ENCODE data around the gene NCOA7. TPM values are rescaled to one million over a fixed set of nuclear protein-coding genes. Genes with fewer than 3 reads are reported as not detected.

The NCOA7 gene
- total RNA-seq, 1 experiment from 2014 or later: 9.4 TPM

GRCh38 chr6:125842091-125842626, 51.4 kb downstream of the NCOA7 start:
- Histone ChIP-seq H4K91ac (ENCODE audit: insufficient read length, low read depth, low read length) (no peak overlapping the region), H4K5ac (ENCODE audit: insufficient read length, low read depth, low read length) (no peak overlapping the region), H2BK12ac (ENCODE audit: insufficient read length, low read depth, low read length) (no peak overlapping the region), H2BK5ac (ENCODE audit: insufficient read length, low read length) (no peak overlapping the region), H3K79me2 (ENCODE audit: insufficient read depth, low read length) (no peaks in the 10 kb centered on the region), H3K27me3 (ENCODE audit: insufficient read depth, low read length) (no peaks in the 10 kb centered on the region), H3K9me3 (ENCODE audit: control insufficient read depth, low read depth, low read length) (no peaks in the 10 kb centered on the region), H3K23me2 (ENCODE audit: insufficient read length, low read depth, low read length, poor library complexity, severe bottlenecking) (no peaks in the 10 kb centered on the region), H2BK20ac (ENCODE audit: low read depth, low read length, poor library complexity, severe bottlenecking) (no peak overlapping the region), H3K4me2 (ENCODE audit: insufficient read depth, insufficient read length, low read length) (no peak overlapping the region), H3K14ac (ENCODE audit: insufficient read depth, low read length) (no peak overlapping the region), H2AK5ac (ENCODE audit: insufficient read length, low read length) (no peak overlapping the region), H3K9ac (ENCODE audit: extremely low read depth, insufficient read length, low read length) (no peak overlapping the region), H3K79me1 (ENCODE audit: insufficient read depth, low read depth, low read length, poor library complexity, severe bottlenecking) (no peaks in the 10 kb centered on the region), H3K18ac (ENCODE audit: insufficient read length, low read depth, low read length) (no peak overlapping the region), H2BK120ac (ENCODE audit: low read depth, low read length, poor library complexity, severe bottlenecking) (no peak overlapping the region), H3K4me1 (ENCODE audit: insufficient read depth, low read length) (no peaks in the 10 kb centered on the region), H3T11ph (ENCODE audit: low read length) (no peak overlapping the region), H2BK15ac (ENCODE audit: low read depth, low read length) (no peak overlapping the region), H4K20me1 (ENCODE audit: control insufficient read depth, insufficient read depth, insufficient read length) (no peaks in the 10 kb centered on the region), H4K8ac (replicated peaks; ENCODE audit: insufficient read length, low read depth, low read length) (no peak overlapping the region), H3K4ac (ENCODE audit: low read depth, low read length) (no peak overlapping the region), H3K23ac (ENCODE audit: insufficient read length, low read depth, low read length) (no peak overlapping the region), H2AFZ (ENCODE audit: low read length) (no peak overlapping the region), H3K56ac (ENCODE audit: insufficient read length, low read depth, low read length) (no peak overlapping the region), H3K27ac (ENCODE audit: insufficient read length, low read depth, low read length) (no peak overlapping the region)
- WGBS (ENCODE audit: extremely low coverage, insufficient read length, low lambda C conversion rate): no CpG with 5 or more reads among the region's 5 CpGs
- TF ChIP-seq CTCF (conservative IDR thresholded peaks at IDR 0.05): no peak
- Mint-ChIP-seq H3K4me3 (no peak overlapping the region), H3K36me3 (ENCODE audit: insufficient read depth in 1 of 3, low read depth in 3 of 3) (no peaks in the 10 kb centered on the region), H3K27ac (no peak overlapping the region), H3K9me3 (no peaks in the 10 kb centered on the region), H3K4me1 (peaks cover 3 to 4% of the 10 kb centered on the region in 2 experiments; a peak in 3 of 4 replicates), H3K27me3 (ENCODE audit: low read depth) (no peaks in the 10 kb centered on the region)
- DNase-seq: no peak
